Trophoblast cell (in vitro differentiated cells and primary cell): Measurements from ENCODE around the gene DMRTC2.

ENCODE experiments used
- DNase-seq, 2 donors: peaks; one replicate each; pipeline ENCODE4 v3.0.0-alpha.2; 2016
- H2AFZ ChIP-seq: 2 replicates; pipeline ENCODE4 v1.6.1; 2013; ENCODE audit warnings: low read length, moderate library complexity, mild to moderate bottlenecking; ENCODE audit not compliant: insufficient read depth, poor library complexity
- H2AK5ac ChIP-seq: 2 replicates; pipeline ENCODE4 v1.6.1; 2013; ENCODE audit warnings: mild to moderate bottlenecking, low read length
- H2BK120ac ChIP-seq: 2 replicates; pipeline ENCODE4 v1.6.1; 2013; ENCODE audit warnings: low read length, mild to moderate bottlenecking, moderate library complexity; ENCODE audit not compliant: insufficient read depth, poor library complexity
- H2BK12ac ChIP-seq: 2 replicates; pipeline ENCODE4 v1.6.1; 2013; ENCODE audit warnings: mild to moderate bottlenecking, low read length, moderate library complexity
- H2BK5ac ChIP-seq: 2 replicates; pipeline ENCODE4 v1.6.1; 2013; ENCODE audit warnings: low read length, low read depth, moderate library complexity, mild to moderate bottlenecking; ENCODE audit not compliant: poor library complexity
- H3K14ac ChIP-seq: 2 replicates; pipeline ENCODE4 v1.6.1; 2013; ENCODE audit warnings: mild to moderate bottlenecking, low read length
- H3K18ac ChIP-seq: 2 replicates; pipeline ENCODE4 v1.6.1; 2013; ENCODE audit warnings: mild to moderate bottlenecking, low read length
- H3K23ac ChIP-seq: 2 replicates; pipeline ENCODE4 v1.6.1; 2013; ENCODE audit warnings: low read length
- H3K27ac ChIP-seq: 2 replicates; pipeline ENCODE4 v1.5.1; 2013; ENCODE audit warnings: low read depth, mild to moderate bottlenecking, inconsistent platforms, low read length, moderate library complexity
- H3K27me3 ChIP-seq: 2 replicates; pipeline ENCODE4 v1.6.1; 2013; ENCODE audit warnings: inconsistent platforms, mild to moderate bottlenecking, low read length, moderate library complexity; ENCODE audit not compliant: insufficient read depth
- H3K36me3 ChIP-seq, 2 experiments: 1 replicate in 1 of 2; 2 replicates in 1 of 2; pipeline ENCODE4 v1.6.1; 2013; ENCODE audit warnings: low read length in 2 of 2, mild to moderate bottlenecking in 2 of 2, moderate library complexity in 1 of 2; ENCODE audit not compliant: insufficient read depth in 2 of 2, control insufficient read depth in 1 of 2
- H3K4ac ChIP-seq: 2 replicates; pipeline ENCODE4 v1.6.1; 2013; ENCODE audit warnings: low read depth, mild to moderate bottlenecking, low read length, moderate library complexity
- H3K4me1 ChIP-seq, 2 experiments: 1 replicate in 1 of 2; 2 replicates in 1 of 2; pipeline ENCODE4 v1.6.1; 2013; ENCODE audit warnings: low read length in 2 of 2, mild to moderate bottlenecking in 2 of 2, moderate library complexity in 1 of 2; ENCODE audit not compliant: insufficient read depth in 2 of 2, control insufficient read depth in 1 of 2
- H3K4me2 ChIP-seq: 2 replicates; pipeline ENCODE4 v1.6.1; 2013; ENCODE audit warnings: inconsistent platforms, mild to moderate bottlenecking, low read length, moderate library complexity
- H3K4me3 ChIP-seq: 2 replicates; pipeline ENCODE4 v1.5.1; 2013; ENCODE audit warnings: mild to moderate bottlenecking, low read depth, low read length, inconsistent platforms
- H3K79me1 ChIP-seq: one replicate; pipeline ENCODE4 v1.6.1; 2013; ENCODE audit warnings: low read length
- H3K79me2 ChIP-seq: 2 replicates; pipeline ENCODE4 v1.6.1; 2013; ENCODE audit warnings: low read length, mild to moderate bottlenecking; ENCODE audit not compliant: control insufficient read depth, insufficient read depth, poor library complexity
- H3K9ac ChIP-seq: 2 replicates; pipeline ENCODE4 v1.6.1; 2013; ENCODE audit warnings: mild to moderate bottlenecking, low read length
- H3K9me3 ChIP-seq: 2 replicates; pipeline ENCODE4 v1.6.1; 2013; ENCODE audit warnings: low read depth, mild to moderate bottlenecking, control low read depth, inconsistent platforms, low read length; ENCODE audit not compliant: insufficient read depth
- H4K12ac ChIP-seq: 2 replicates; pipeline ENCODE4 v1.6.1; 2013; ENCODE audit warnings: low read depth, mild to moderate bottlenecking, low read length, moderate library complexity
- H4K8ac ChIP-seq: 2 replicates; pipeline ENCODE4 v1.6.1; 2013; ENCODE audit warnings: low read depth, mild to moderate bottlenecking, low read length, moderate library complexity
- H4K91ac ChIP-seq: one replicate; pipeline ENCODE4 v1.6.1; 2013; ENCODE audit warnings: low read depth, mild to moderate bottlenecking, low read length, moderate library complexity
- whole genome bisulfite sequencing: extraction: QIAGEN DNeasy Blood & Tissue Kit; methylation state at CpG from one replicate; pipeline ENCODE4 v1.1.7; 2013; ENCODE audit warnings: missing lambda C conversion rate; ENCODE audit not compliant: insufficient read length, insufficient coverage; ENCODE audit errors: extremely low coverage; 5-methylcytosine and 5-hydroxymethylcytosine counted together

The DMRTC2 gene

GRCh38 chr19:41801792-41802211, 43.0 kb upstream of the DMRTC2 start:
- no peaks in the 10 kb centered on the region for H3K4me1 ChIP-seq
- no peaks in the 10 kb centered on the region for H3K36me3 ChIP-seq
- H2BK5ac ChIP-seq = no peak overlapping the region
- no peak overlapping the region for H3K4me3 ChIP-seq
- H3K4me2 ChIP-seq = no peak overlapping the region
- no peak overlapping the region for H3K27ac ChIP-seq
- H3K79me2 ChIP-seq = no peaks in the 10 kb centered on the region
- H3K18ac ChIP-seq = no peak overlapping the region
- H4K8ac ChIP-seq = no peak overlapping the region
- no peak overlapping the region for H3K4ac ChIP-seq
- whole genome bisulfite sequencing = no CpG with 5 or more reads among the region's 2 CpGs
- DNase-seq = peak in 1 of 2 donors; percentile 5
- H3K9ac ChIP-seq = no peak overlapping the region
- no peak overlapping the region for H3K23ac ChIP-seq
- no peak overlapping the region for H2BK120ac ChIP-seq
- H3K27me3 ChIP-seq = no peaks in the 10 kb centered on the region
- no peak overlapping the region for H4K91ac ChIP-seq
- no peak overlapping the region for H3K14ac ChIP-seq
- H2BK12ac ChIP-seq = no peak overlapping the region
- H2AFZ ChIP-seq = no peak overlapping the region
- no peaks in the 10 kb centered on the region for H3K79me1 ChIP-seq
- H4K12ac ChIP-seq = no peak overlapping the region
- no peak overlapping the region for H2AK5ac ChIP-seq
- peaks cover 1% of the 10 kb centered on the region for H3K9me3 ChIP-seq

- Histone ChIP-seq H2AK5ac (no peak overlapping the region), H2BK12ac (no peak overlapping the region), H3K18ac (no peak overlapping the region), H3K9ac (no peak overlapping the region), H3K79me1 (no peaks in the 10 kb centered on the region), H3K4me1 (no peaks in the 10 kb centered on the region), H4K8ac (no peak overlapping the region), H3K23ac (no peak overlapping the region), H3K9me3 (peaks cover 3% of the 10 kb centered on the region), H4K12ac (no peak overlapping the region), H3K27me3 (no peaks in the 10 kb centered on the region), H3K79me2 (no peaks in the 10 kb centered on the region), H2AFZ (no peak overlapping the region), H3K4me2 (no peak overlapping the region), H4K91ac (no peak overlapping the region), H3K4ac (no peak overlapping the region), H3K36me3 (no peaks in the 10 kb centered on the region), H3K27ac (no peak overlapping the region), H2BK5ac (no peak overlapping the region), H3K4me3 (no peak overlapping the region), H2BK120ac (no peak overlapping the region), H3K14ac (no peak overlapping the region)
- no peak for DNase-seq
- WGBS = no CpG with 5 or more reads among the region's 2 CpGs
Measured at GRCh38 chr19:41802770-41803169, 42.1 kb upstream of the DMRTC2 start.

DNA sequence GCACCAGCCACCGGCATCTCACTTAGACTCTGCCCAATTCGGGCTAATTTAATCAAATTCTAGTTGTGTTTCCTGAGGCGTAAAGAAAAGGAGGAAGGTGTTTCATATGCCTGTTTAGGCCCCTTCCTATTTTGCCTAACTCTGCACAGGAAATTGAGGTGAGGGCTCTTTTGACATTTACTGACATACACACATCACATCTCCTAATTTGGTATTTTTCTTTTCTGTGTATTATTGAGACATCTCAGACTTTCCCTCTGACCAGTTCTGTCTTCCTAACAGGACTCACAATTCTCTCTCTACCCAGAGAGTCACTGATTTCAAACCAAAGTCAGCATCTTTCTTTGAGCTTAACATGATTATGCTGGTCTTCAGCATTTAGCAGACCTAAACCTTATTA, 40.5 kb upstream of the DMRTC2 start:
- Histone ChIP-seq H3K79me1 (no peaks in the 10 kb centered on the region), H3K27me3 (no peaks in the 10 kb centered on the region), H3K4ac (no peak overlapping the region), H2BK12ac (no peak overlapping the region), H3K14ac (no peak overlapping the region), H3K23ac (no peak overlapping the region), H4K8ac (no peak overlapping the region), H2BK5ac (no peak overlapping the region), H3K9me3 (peaks cover 8% of the 10 kb centered on the region), H3K36me3 (no peaks in the 10 kb centered on the region), H3K4me2 (no peak overlapping the region), H3K4me3 (no peak overlapping the region), H2BK120ac (no peak overlapping the region), H2AK5ac (no peak overlapping the region), H4K12ac (no peak overlapping the region), H3K9ac (no peak overlapping the region), H3K4me1 (no peaks in the 10 kb centered on the region), H2AFZ (no peak overlapping the region), H4K91ac (no peak overlapping the region), H3K18ac (no peak overlapping the region), H3K27ac (no peak overlapping the region), H3K79me2 (no peaks in the 10 kb centered on the region)
- WGBS = no CpG with 5 or more reads among the region's 3 CpGs
- DNase-seq = no peak

GRCh38 chr19:41807176-41807575, 37.7 kb upstream of the DMRTC2 start:
- Histone ChIP-seq H3K79me2 (no peaks in the 10 kb centered on the region), H3K27me3 (no peaks in the 10 kb centered on the region), H4K8ac (no peak overlapping the region), H3K23ac (no peak overlapping the region), H3K18ac (no peak overlapping the region), H2BK5ac (no peak overlapping the region), H2BK120ac (no peak overlapping the region), H3K4me3 (no peak overlapping the region), H3K79me1 (no peaks in the 10 kb centered on the region), H3K4me2 (no peak overlapping the region), H4K12ac (no peak overlapping the region), H3K4ac (no peak overlapping the region), H2BK12ac (no peak overlapping the region), H3K14ac (no peak overlapping the region), H2AK5ac (no peak overlapping the region), H3K36me3 (no peaks in the 10 kb centered on the region), H3K9ac (no peak overlapping the region), H4K91ac (no peak overlapping the region), H3K27ac (no peak overlapping the region), H2AFZ (no peak overlapping the region), H3K4me1 (no peaks in the 10 kb centered on the region), H3K9me3 (peaks cover 19% of the 10 kb centered on the region)
- DNase-seq = no peak
- WGBS = no CpG with 5 or more reads among the region's 3 CpGs
